KMS-11 (cell line): ENCODE data around the gene JMY.

Experiments used
- H2AFZ ChIP-seq: fragments of 200-600 bp; sonication (generic); 2 replicates; pipeline ENCODE4 v1.6.1; 2016; ENCODE audit warnings: antibody characterized with exemption, mixed run types, low read depth
- H3K27ac ChIP-seq: fragments of 200-600 bp; sonication (generic); 2 replicates; pipeline ENCODE4 v1.6.1; 2016; ENCODE audit warnings: mild to moderate bottlenecking, mixed run types
- H3K27me3 ChIP-seq: fragments of 200-600 bp; sonication (generic); 2 replicates; pipeline ENCODE4 v1.6.1; 2017; ENCODE audit warnings: mild to moderate bottlenecking, low read depth, mixed run types, moderate library complexity; ENCODE audit not compliant: insufficient read depth
- H3K36me3 ChIP-seq: fragments of 200-600 bp; sonication (generic); 2 replicates; pipeline ENCODE4 v1.6.1; 2017; ENCODE audit warnings: mild to moderate bottlenecking, mixed run types; ENCODE audit not compliant: insufficient read depth
- H3K4me1 ChIP-seq: fragments of 200-600 bp; sonication (generic); 2 replicates; pipeline ENCODE4 v1.6.1; 2016; ENCODE audit warnings: mild to moderate bottlenecking, low read depth, mixed run types; ENCODE audit not compliant: poor library complexity, severe bottlenecking
- H3K4me2 ChIP-seq: fragments of 200-600 bp; sonication (generic); 2 replicates; pipeline ENCODE4 v1.7.0; 2016; ENCODE audit warnings: mild to moderate bottlenecking, mixed run types
- H3K4me3 ChIP-seq: fragments of 200-600 bp; sonication (generic); IDR thresholded peaks from 2 replicates; pipeline ENCODE4 v1.6.1; 2017; ENCODE audit warnings: low read depth, low read length, mixed read lengths; ENCODE audit not compliant: insufficient read depth
- H3K79me2 ChIP-seq: fragments of 200-600 bp; sonication (generic); 2 replicates; pipeline ENCODE4 v1.6.1; 2016; ENCODE audit warnings: low read depth, mixed run types; ENCODE audit not compliant: insufficient read depth
- H3K9ac ChIP-seq: fragments of 200-600 bp; sonication (generic); 2 replicates; pipeline ENCODE4 v1.6.1; 2016; ENCODE audit warnings: mild to moderate bottlenecking, mixed run types
- H4K20me1 ChIP-seq: fragments of 200-600 bp; sonication (generic); 2 replicates; pipeline ENCODE4 v1.6.1; 2016; ENCODE audit warnings: mild to moderate bottlenecking, mixed run types; ENCODE audit not compliant: insufficient read depth
- CTCF ChIP-seq: fragments of 200-600 bp; sonication (generic); conservative IDR thresholded peaks from 2 replicates; pipeline ENCODE4 v1.6.1; 2017; ENCODE audit warnings: low read depth, mild to moderate bottlenecking, antibody characterized with exemption, low read length, moderate library complexity, mixed read lengths

The JMY gene

DNA sequence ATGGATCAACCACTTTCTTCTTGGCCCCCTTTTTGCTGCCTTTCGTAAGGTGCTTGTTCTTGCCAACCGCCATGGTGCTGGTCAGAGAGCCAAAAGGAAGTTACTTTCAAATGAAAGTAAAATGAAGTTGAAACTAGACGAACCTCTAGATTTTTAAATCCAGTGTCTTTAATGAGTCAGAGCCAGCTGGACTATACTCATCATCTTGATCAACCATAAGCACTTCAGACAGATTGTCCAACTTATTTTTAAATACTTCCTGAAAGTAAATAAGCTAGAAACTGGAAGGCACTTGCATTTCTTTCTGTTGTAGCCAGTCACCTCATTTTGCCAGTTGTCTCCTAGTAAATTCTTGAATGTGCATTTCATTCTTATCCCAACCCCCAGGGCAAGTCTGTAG is 48.9 kb downstream of the JMY start:
- H3K27ac ChIP-seq, result no peak overlapping the region
- H3K27me3 ChIP-seq, result no peaks in the 10 kb centered on the region
- no peaks in the 10 kb centered on the region; the same call in 1 of the 2 replicates for H4K20me1 ChIP-seq
- H3K79me2 ChIP-seq, result peaks cover 76% of the 10 kb centered on the region
- H3K4me1 ChIP-seq, result peaks cover 38% of the 10 kb centered on the region
- no peak overlapping the region for H2AFZ ChIP-seq
- no peak overlapping the region for H3K4me2 ChIP-seq
- no peak overlapping the region for H3K4me3 ChIP-seq
- no peak overlapping the region for H3K9ac ChIP-seq
- no peak for TF ChIP-seq CTCF
- H3K36me3 ChIP-seq, result no peaks in the 10 kb centered on the region; the same call in 1 of the 2 replicates

- H3K27me3 ChIP-seq, result no peaks in the 10 kb centered on the region
- no peak overlapping the region for H3K4me2 ChIP-seq
- H2AFZ ChIP-seq, result no peak overlapping the region
- H4K20me1 ChIP-seq, result no peaks in the 10 kb centered on the region; the same call in 1 of the 2 replicates
- peaks cover 38% of the 10 kb centered on the region for H3K4me1 ChIP-seq
- peaks cover 71% of the 10 kb centered on the region for H3K79me2 ChIP-seq
- no peaks in the 10 kb centered on the region; the same call in 1 of the 2 replicates for H3K36me3 ChIP-seq
- no peak overlapping the region for H3K4me3 ChIP-seq
- no peak for TF ChIP-seq CTCF
- no peak overlapping the region for H3K9ac ChIP-seq
- no peak overlapping the region for H3K27ac ChIP-seq
Observed at GRCh38 chr5:79285285-79285684, 49.4 kb downstream of the JMY start.

DNA sequence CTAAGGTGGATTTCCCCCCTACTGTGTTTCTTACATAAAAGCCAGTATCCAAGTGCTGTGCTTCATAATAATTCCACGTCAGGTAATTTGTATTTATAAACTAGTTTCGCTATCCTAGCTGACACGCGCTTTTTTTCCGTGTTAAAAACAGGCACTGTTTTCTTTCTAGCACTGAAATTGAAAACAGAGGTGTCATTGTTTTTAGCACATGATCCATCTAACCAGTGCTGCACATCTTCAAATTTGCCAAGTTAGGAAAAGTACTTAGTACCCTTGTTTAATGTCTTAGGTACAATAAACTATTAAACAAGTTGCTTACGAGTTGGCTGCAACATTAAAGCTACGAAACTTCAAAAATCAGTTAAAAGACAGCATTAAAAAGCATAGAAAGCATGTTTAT is 49.9 kb downstream of the JMY start:
- no peak overlapping the region for H3K9ac ChIP-seq
- no peak for TF ChIP-seq CTCF
- no peak overlapping the region for H3K27ac ChIP-seq
- H4K20me1 ChIP-seq, result no peaks in the 10 kb centered on the region; the same call in 1 of the 2 replicates
- no peaks in the 10 kb centered on the region; the same call in 1 of the 2 replicates for H3K36me3 ChIP-seq
- H3K79me2 ChIP-seq, result peaks cover 67% of the 10 kb centered on the region
- H3K4me1 ChIP-seq, result peaks cover 38% of the 10 kb centered on the region
- H2AFZ ChIP-seq, result no peak overlapping the region
- no peaks in the 10 kb centered on the region for H3K27me3 ChIP-seq
- H3K4me3 ChIP-seq, result no peak overlapping the region
- no peak overlapping the region for H3K4me2 ChIP-seq

DNA sequence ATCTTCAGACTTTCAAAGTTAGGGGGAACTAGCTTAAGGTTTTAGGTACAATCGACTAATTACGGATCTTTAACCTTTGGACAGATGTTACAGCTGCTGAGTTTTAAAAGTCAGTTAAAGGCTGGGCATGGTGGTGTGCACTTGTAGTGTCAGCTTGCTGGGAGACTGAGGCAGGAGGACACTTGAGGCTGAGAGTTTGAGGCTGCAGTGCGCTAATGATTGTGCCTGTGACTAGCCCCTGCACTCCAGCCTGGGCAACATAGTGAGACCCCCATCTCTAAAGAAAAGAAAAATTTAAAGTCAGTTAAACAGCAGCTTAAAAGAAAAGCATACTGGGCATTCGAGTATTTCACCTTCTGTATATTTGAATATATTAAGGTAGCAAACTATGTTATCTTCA is 51.4 kb downstream of the JMY start:
- Histone ChIP-seq H4K20me1 (no peaks in the 10 kb centered on the region), H3K27ac (no peak overlapping the region), H3K4me2 (no peak overlapping the region), H3K79me2 (peaks cover 60% of the 10 kb centered on the region; the same call in 1 of the 2 replicates), H3K4me3 (no peak overlapping the region), H3K4me1 (peaks cover 38% of the 10 kb centered on the region), H3K27me3 (no peaks in the 10 kb centered on the region), H2AFZ (no peak overlapping the region), H3K36me3 (peaks cover 3% of the 10 kb centered on the region; the same call in 1 of the 2 replicates), H3K9ac (no peak overlapping the region)
- TF ChIP-seq CTCF, result no peak
